ENCODE measurements around the gene MED1.

The MED1 gene

DNA sequence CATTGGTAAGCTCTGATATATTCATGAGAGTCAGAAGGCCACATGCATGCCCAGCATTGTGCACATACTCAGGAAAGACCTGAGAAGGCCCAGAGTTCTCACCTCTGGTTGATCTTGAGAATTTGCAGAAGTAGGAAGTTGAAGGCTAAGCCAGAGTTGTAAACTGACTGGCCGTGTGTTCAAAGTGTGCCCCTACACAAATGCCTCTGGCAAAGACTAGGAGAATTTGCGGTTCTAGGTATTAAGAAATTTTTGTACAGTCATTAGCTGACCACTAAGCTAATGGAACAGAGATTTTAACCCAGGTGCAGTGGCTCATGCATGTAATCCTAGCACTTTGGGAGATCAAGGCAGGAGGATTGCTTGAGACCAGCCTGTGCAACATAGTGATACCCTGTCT is 74.6 kb downstream of the MED1 start:
- TF ChIP-seq RAD21 (IDR thresholded peaks at IDR 0.05; ENCODE audit: low read depth) (no peak), MAX (IDR thresholded peaks at IDR 0.05) (no peak), TAF1 (IDR thresholded peaks at IDR 0.05; ENCODE audit: low read depth) (no peak), NFIC (IDR thresholded peaks at IDR 0.05) (no peak), TCF12 (IDR thresholded peaks at IDR 0.05; ENCODE audit: low read depth) (no peak), TEAD4 (IDR thresholded peaks at IDR 0.05) (no peak), EGR1 (IDR thresholded peaks at IDR 0.05) (no peak), FOXM1 (IDR thresholded peaks at IDR 0.05; ENCODE audit: borderline replicate concordance, low read depth) (no peak), CREB1 (IDR thresholded peaks at IDR 0.05; ENCODE audit: low read depth) (no peak), CEBPB (IDR thresholded peaks at IDR 0.05) (no peak), EP300 (IDR thresholded peaks at IDR 0.05; ENCODE audit: borderline replicate concordance) (no peak), YY1 (IDR thresholded peaks at IDR 0.05; ENCODE audit: low read depth) (no peak), ZBTB7A (IDR thresholded peaks at IDR 0.05; ENCODE audit: low read depth) (no peak)
- TF ChIP-seq, protein P1, sequence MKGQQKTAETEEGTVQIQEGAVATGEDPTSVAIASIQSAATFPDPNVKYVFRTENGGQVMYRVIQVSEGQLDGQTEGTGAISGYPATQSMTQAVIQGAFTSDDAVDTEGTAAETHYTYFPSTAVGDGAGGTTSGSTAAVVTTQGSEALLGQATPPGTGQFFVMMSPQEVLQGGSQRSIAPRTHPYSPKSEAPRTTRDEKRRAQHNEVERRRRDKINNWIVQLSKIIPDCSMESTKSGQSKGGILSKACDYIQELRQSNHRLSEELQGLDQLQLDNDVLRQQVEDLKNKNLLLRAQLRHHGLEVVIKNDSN (IDR thresholded peaks at IDR 0.05), result no peak

- TF ChIP-seq ZBTB7A (IDR thresholded peaks at IDR 0.05; ENCODE audit: low read depth) (no peak), FOXM1 (IDR thresholded peaks at IDR 0.05; ENCODE audit: borderline replicate concordance, low read depth) (no peak), CREB1 (IDR thresholded peaks at IDR 0.05; ENCODE audit: low read depth) (no peak), RAD21 (IDR thresholded peaks at IDR 0.05; ENCODE audit: low read depth) (no peak)
These were observed 85.2 kb downstream of the MED1 start for GRCh38 chr17:39365872-39366271.

- no peak for TF ChIP-seq MAX (IDR thresholded peaks at IDR 0.05)
- TF ChIP-seq, protein P1 (IDR thresholded peaks at IDR 0.05), result no peak
- TF ChIP-seq TAF1 (IDR thresholded peaks at IDR 0.05; ENCODE audit: low read depth), result no peak
- no peak for TF ChIP-seq ZBTB7A (IDR thresholded peaks at IDR 0.05; ENCODE audit: low read depth)
- TF ChIP-seq FOXM1 (IDR thresholded peaks at IDR 0.05; ENCODE audit: borderline replicate concordance, low read depth), result no peak
- no peak for TF ChIP-seq RAD21 (IDR thresholded peaks at IDR 0.05; ENCODE audit: low read depth)
- no peak for TF ChIP-seq CEBPB (IDR thresholded peaks at IDR 0.05)
- no peak for TF ChIP-seq REST (IDR thresholded peaks at IDR 0.05; ENCODE audit: low read depth)
- no peak for TF ChIP-seq YY1 (IDR thresholded peaks at IDR 0.05; ENCODE audit: low read depth)
- TF ChIP-seq TCF12 (IDR thresholded peaks at IDR 0.05; ENCODE audit: low read depth), result no peak
- no peak for TF ChIP-seq EP300 (IDR thresholded peaks at IDR 0.05; ENCODE audit: borderline replicate concordance)
- TF ChIP-seq TEAD4 (IDR thresholded peaks at IDR 0.05), result no peak
- no peak for TF ChIP-seq NFIC (IDR thresholded peaks at IDR 0.05)
- no peak for TF ChIP-seq CREB1 (IDR thresholded peaks at IDR 0.05; ENCODE audit: low read depth)
- TF ChIP-seq EGR1 (IDR thresholded peaks at IDR 0.05), result no peak
These were observed 85.8 kb downstream of the MED1 start for GRCh38 chr17:39365242-39365641.

- TF ChIP-seq YY1 (IDR thresholded peaks at IDR 0.05; ENCODE audit: low read depth) (no peak), EP300 (IDR thresholded peaks at IDR 0.05; ENCODE audit: borderline replicate concordance) (no peak)
- TF ChIP-seq, protein P1 (IDR thresholded peaks at IDR 0.05), result no peak
These were observed 86.6 kb downstream of the MED1 start for GRCh38 chr17:39364236-39365025.

- TF ChIP-seq YY1 (IDR thresholded peaks at IDR 0.05; ENCODE audit: low read depth), result no peak
- no peak for TF ChIP-seq RAD21 (IDR thresholded peaks at IDR 0.05; ENCODE audit: low read depth)
- no peak for TF ChIP-seq TEAD4 (IDR thresholded peaks at IDR 0.05)
- no peak for TF ChIP-seq TCF12 (IDR thresholded peaks at IDR 0.05; ENCODE audit: low read depth)
- TF ChIP-seq, protein P1 (IDR thresholded peaks at IDR 0.05), result no peak
- no peak for TF ChIP-seq NFIC (IDR thresholded peaks at IDR 0.05)
- TF ChIP-seq EGR1 (IDR thresholded peaks at IDR 0.05), result no peak
- TF ChIP-seq CREB1 (IDR thresholded peaks at IDR 0.05; ENCODE audit: low read depth), result no peak
- no peak for TF ChIP-seq MAX (IDR thresholded peaks at IDR 0.05)
- TF ChIP-seq CEBPB (IDR thresholded peaks at IDR 0.05), result no peak
- no peak for TF ChIP-seq TAF1 (IDR thresholded peaks at IDR 0.05; ENCODE audit: low read depth)
- no peak for TF ChIP-seq REST (IDR thresholded peaks at IDR 0.05; ENCODE audit: low read depth)
- no peak for TF ChIP-seq ZBTB7A (IDR thresholded peaks at IDR 0.05; ENCODE audit: low read depth)
- no peak for TF ChIP-seq EP300 (IDR thresholded peaks at IDR 0.05; ENCODE audit: borderline replicate concordance)
- no peak for TF ChIP-seq FOXM1 (IDR thresholded peaks at IDR 0.05; ENCODE audit: borderline replicate concordance, low read depth)
These were observed 90.0 kb downstream of the MED1 start for GRCh38 chr17:39361064-39361463.

Data from Ishikawa (cell line).